Mesenchymal stem cell (in vitro differentiated cells and primary cell): ENCODE measurements around the gene AQP11.
"Not testable (repeated sequence)": the region's sequence is repeated elsewhere in the genome, so short reads cannot be mapped to it uniquely, and the experiment has no call there.

ENCODE experiments used
- DNase-seq: peaks from one replicate; pipeline ENCODE4 v3.0.0-alpha.2; 2013
- H2AFZ ChIP-seq: one replicate; pipeline ENCODE4 v1.6.1; 2013; ENCODE audit warnings: low read depth, mild to moderate bottlenecking, control low read depth, inconsistent platforms, low read length, moderate library complexity
- H2AK5ac ChIP-seq: 2 replicates; pipeline ENCODE4 v1.6.1; 2013; ENCODE audit warnings: low read length, moderate library complexity, mild to moderate bottlenecking, inconsistent platforms; ENCODE audit not compliant: severe bottlenecking
- H2BK120ac ChIP-seq: one replicate; pipeline ENCODE4 v1.6.1; 2013; ENCODE audit warnings: low read depth, mild to moderate bottlenecking, inconsistent platforms, low read length, moderate library complexity
- H2BK12ac ChIP-seq, 2 experiments: one replicate each; pipeline ENCODE4 v1.6.1; 2013; ENCODE audit warnings: inconsistent platforms in 2 of 2, low read length in 2 of 2, mild to moderate bottlenecking in 2 of 2, moderate library complexity in 2 of 2, control low read depth in 1 of 2
- H2BK15ac ChIP-seq: one replicate; pipeline ENCODE4 v1.6.1; 2013; ENCODE audit warnings: mild to moderate bottlenecking, low read depth, inconsistent platforms; ENCODE audit not compliant: poor library complexity, severe bottlenecking
- H2BK5ac ChIP-seq: 2 replicates; pipeline ENCODE4 v1.6.1; 2013; ENCODE audit warnings: low read depth, mild to moderate bottlenecking, low read length, control low read depth, inconsistent platforms; ENCODE audit not compliant: poor library complexity, severe bottlenecking
- H3K14ac ChIP-seq, 2 experiments: one replicate each; pipeline ENCODE4 v1.6.1; 2013; ENCODE audit warnings: inconsistent platforms in 2 of 2, low read length in 2 of 2, control low read depth in 1 of 2, mild to moderate bottlenecking in 1 of 2, moderate library complexity in 1 of 2
- H3K18ac ChIP-seq, 2 experiments: one replicate each; pipeline ENCODE4 v1.6.1; 2013; ENCODE audit warnings: inconsistent platforms in 2 of 2, low read length in 2 of 2, control low read depth in 1 of 2, low read depth in 1 of 2, mild to moderate bottlenecking in 1 of 2
- H3K23ac ChIP-seq, 2 experiments: one replicate each; pipeline ENCODE4 v1.6.1; 2013; ENCODE audit warnings: inconsistent platforms in 2 of 2, low read length in 2 of 2, mild to moderate bottlenecking in 2 of 2, moderate library complexity in 2 of 2, control low read depth in 1 of 2
- H3K27ac ChIP-seq: 2 replicates; pipeline ENCODE4 v1.5.1; 2013; ENCODE audit warnings: mild to moderate bottlenecking, moderate library complexity, low read length, control low read depth, inconsistent platforms; ENCODE audit not compliant: poor library complexity, severe bottlenecking
- H3K27me3 ChIP-seq, 2 experiments: 2 replicates each; pipeline versions ENCODE4 v1.6.1 to v1.7.0; 2013; ENCODE audit warnings: low read length in 2 of 2, mild to moderate bottlenecking in 2 of 2, moderate library complexity in 2 of 2, control low read depth in 1 of 2, inconsistent platforms in 1 of 2; ENCODE audit not compliant: control insufficient read depth in 1 of 2, insufficient read depth in 1 of 2
- H3K36me3 ChIP-seq, 2 experiments: 2 replicates each; pipeline versions ENCODE4 v1.6.1 to v1.7.0; 2013; ENCODE audit warnings: low read length in 2 of 2, control low read depth in 1 of 2, inconsistent platforms in 1 of 2, low read depth in 1 of 2, mild to moderate bottlenecking in 1 of 2; ENCODE audit not compliant: insufficient read depth in 2 of 2, control insufficient read depth in 1 of 2
- H3K4ac ChIP-seq, 2 experiments: one replicate each; pipeline ENCODE4 v1.6.1; 2013; ENCODE audit warnings: inconsistent platforms in 2 of 2, low read length in 2 of 2, mild to moderate bottlenecking in 2 of 2, moderate library complexity in 2 of 2, control low read depth in 1 of 2, low read depth in 1 of 2
- H3K4me1 ChIP-seq: 2 replicates; pipeline ENCODE4 v1.6.1; 2013; ENCODE audit warnings: low read depth, low read length, control low read depth; ENCODE audit not compliant: control insufficient read depth, insufficient read depth
- H3K4me2 ChIP-seq: 2 replicates; pipeline ENCODE4 v1.6.1; 2013; ENCODE audit warnings: low read length, mild to moderate bottlenecking, inconsistent platforms; ENCODE audit not compliant: poor library complexity, severe bottlenecking
- H3K4me3 ChIP-seq, 2 experiments: 2 replicates each; pipeline versions ENCODE4 v1.5.1 to v1.7.0; 2013; ENCODE audit warnings: low read length in 2 of 2, mild to moderate bottlenecking in 2 of 2, control low read depth in 1 of 2, low read depth in 1 of 2; ENCODE audit not compliant: insufficient read depth in 1 of 2
- H3K79me1 ChIP-seq: replicated peaks from 2 replicates; pipeline ENCODE4 v1.6.1; 2013; ENCODE audit warnings: mild to moderate bottlenecking, control low read depth, low read length, inconsistent platforms; ENCODE audit not compliant: poor library complexity, severe bottlenecking
- H3K9ac ChIP-seq: 2 replicates; pipeline ENCODE4 v1.7.0; 2013; ENCODE audit warnings: mild to moderate bottlenecking, low read length, moderate library complexity
- H3K9me3 ChIP-seq: 2 replicates; pipeline ENCODE4 v1.7.0; 2013; ENCODE audit warnings: mild to moderate bottlenecking, low read length; ENCODE audit not compliant: control insufficient read depth
- H4K8ac ChIP-seq: one replicate; pipeline ENCODE4 v1.6.1; 2013; ENCODE audit warnings: inconsistent platforms, mild to moderate bottlenecking, low read length, moderate library complexity
- H4K91ac ChIP-seq: one replicate; pipeline ENCODE4 v1.6.1; 2013; ENCODE audit warnings: mild to moderate bottlenecking, low read length, inconsistent platforms
- WGBS: methylation state at CpG from one replicate; pipeline ENCODE4 v1.1.7; 2013; ENCODE audit warnings: mixed read lengths; 5-methylcytosine and 5-hydroxymethylcytosine counted together

AQP11 gene

DNA sequence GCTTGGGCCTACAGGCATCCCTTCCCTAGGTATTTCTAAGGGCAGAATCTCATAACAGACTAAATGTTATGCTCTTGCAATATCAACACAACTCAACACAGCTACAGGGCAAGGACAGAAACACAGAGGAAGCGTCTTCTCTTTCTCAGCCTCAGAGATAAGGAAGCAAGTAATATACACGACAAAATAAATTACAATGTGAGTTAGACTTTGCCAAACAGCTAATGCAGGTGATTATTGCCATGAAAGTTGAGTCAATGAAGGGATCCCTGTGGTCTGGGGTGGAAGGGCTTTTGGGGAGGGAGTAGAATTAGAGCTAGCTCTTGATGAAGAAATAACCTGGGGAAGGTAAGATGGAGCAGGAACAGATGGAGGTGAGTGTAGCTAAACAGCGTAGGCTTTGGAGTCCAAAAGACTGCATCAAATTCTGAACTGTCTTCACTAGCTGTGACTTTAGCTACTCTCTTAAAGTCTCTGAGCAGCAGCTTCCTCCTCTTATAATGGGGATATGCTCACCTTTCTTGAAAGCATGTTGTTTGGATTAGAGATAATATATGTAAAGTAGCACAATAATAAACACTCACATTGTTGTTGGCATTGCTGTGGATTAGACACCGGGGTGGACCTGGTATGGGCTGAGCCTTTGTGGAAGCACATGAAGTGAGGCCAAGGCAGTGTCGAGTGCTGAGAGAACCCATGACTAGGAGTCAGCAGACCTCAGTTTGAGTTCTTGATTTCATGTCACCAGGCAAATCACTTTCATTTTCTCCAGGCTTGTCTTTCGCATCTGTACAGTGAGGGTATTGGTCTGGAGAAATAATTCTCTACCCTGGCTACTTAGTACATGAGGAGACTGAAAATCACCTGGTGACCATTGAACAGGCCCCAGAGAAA, 41.0 kb upstream of the AQP11 start:
- WGBS = 87% methylated on average over 4 of the region's 6 CpGs
- peak overlapping the region; percentile 70 for H3K9ac ChIP-seq
- no peak overlapping the region for H3K4me2 ChIP-seq
- H3K27ac ChIP-seq = no peak overlapping the region
- no peak overlapping the region for H2BK120ac ChIP-seq
- H3K23ac ChIP-seq = no peak overlapping the region
- H3K9me3 ChIP-seq = peaks cover 10% of the 10 kb centered on the region
- H2AFZ ChIP-seq = peak overlapping the region; percentile 27
- no peak overlapping the region for H3K14ac ChIP-seq
- no peak overlapping the region for H2BK15ac ChIP-seq
- no peaks in the 10 kb centered on the region for H3K79me1 ChIP-seq
- no peak overlapping the region for H3K18ac ChIP-seq
- H3K4ac ChIP-seq = no peak overlapping the region
- H3K4me1 ChIP-seq = no peaks in the 10 kb centered on the region
- no peak for DNase-seq
- H3K36me3 ChIP-seq = no peaks in the 10 kb centered on the region
- H2AK5ac ChIP-seq = no peak overlapping the region
- H2BK5ac ChIP-seq = no peak overlapping the region
- no peaks in the 10 kb centered on the region for H3K27me3 ChIP-seq
- H4K8ac ChIP-seq = no peak overlapping the region
- H4K91ac ChIP-seq = no peak overlapping the region
- H2BK12ac ChIP-seq = no peak overlapping the region
- no peak overlapping the region for H3K4me3 ChIP-seq

DNA sequence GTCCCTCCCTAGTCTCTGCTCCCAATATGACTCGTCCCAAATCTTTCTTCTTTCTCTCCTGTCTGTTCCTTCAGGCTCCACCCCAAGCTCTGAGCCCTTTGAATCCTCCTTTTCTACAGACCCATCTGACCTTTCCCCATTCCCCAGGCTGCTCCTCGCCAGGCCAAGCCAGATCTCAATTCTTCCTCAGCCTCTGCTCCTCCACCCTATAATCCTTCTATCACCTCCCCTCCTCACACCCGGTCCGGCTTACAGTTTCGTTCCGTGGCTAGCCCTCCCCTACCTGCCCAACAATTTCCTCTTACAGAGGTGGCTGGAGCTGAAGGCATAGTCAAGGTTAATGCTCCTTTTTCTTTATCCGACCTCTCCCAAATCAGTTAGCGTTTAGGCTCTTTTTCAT, 38.3 kb upstream of the AQP11 start:
- not testable (repeated sequence) for H3K4me1 ChIP-seq, H3K4me3 ChIP-seq, H3K18ac ChIP-seq, H2AFZ ChIP-seq, H3K14ac ChIP-seq, H2BK120ac ChIP-seq, H3K4ac ChIP-seq, H3K79me1 ChIP-seq, H3K9ac ChIP-seq, H2BK15ac ChIP-seq, H4K8ac ChIP-seq, H4K91ac ChIP-seq, H2AK5ac ChIP-seq, H3K36me3 ChIP-seq, H3K27me3 ChIP-seq, DNase-seq, H2BK5ac ChIP-seq, H3K4me2 ChIP-seq, H2BK12ac ChIP-seq, H3K27ac ChIP-seq, H3K23ac ChIP-seq
- WGBS = 90% methylated on average over 8 of the region's 8 CpGs
- H3K9me3 ChIP-seq = peaks cover 10% of the 10 kb centered on the region

DNA sequence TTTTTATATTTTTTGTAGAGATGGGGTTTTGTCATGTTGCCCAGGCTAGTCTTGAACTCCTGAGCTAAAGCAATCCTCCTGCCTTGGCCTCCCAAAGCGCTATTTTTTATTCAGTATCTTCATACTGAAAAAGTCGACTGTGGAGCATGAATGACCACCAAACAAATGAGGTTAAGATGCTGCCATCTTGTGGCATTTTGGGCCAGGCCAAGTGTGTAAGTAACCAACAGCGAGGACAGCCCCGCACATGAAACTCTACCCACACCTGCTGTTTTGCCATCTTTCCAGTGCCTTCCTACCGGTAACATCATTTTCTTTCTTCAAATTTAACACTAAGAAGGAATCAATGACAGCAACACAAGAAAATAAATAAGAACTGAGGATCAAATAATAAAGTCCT, 32.2 kb upstream of the AQP11 start:
- peaks cover under 1% of the 10 kb centered on the region for H3K9me3 ChIP-seq
- H2AFZ ChIP-seq = no peak overlapping the region
- no peaks in the 10 kb centered on the region for H3K27me3 ChIP-seq
- H3K4me3 ChIP-seq = no peak overlapping the region
- no peak overlapping the region for H2BK12ac ChIP-seq
- no peak overlapping the region for H2AK5ac ChIP-seq
- no peak overlapping the region for H2BK15ac ChIP-seq
- H3K23ac ChIP-seq = no peak overlapping the region
- no peak for DNase-seq
- no peaks in the 10 kb centered on the region for H3K79me1 ChIP-seq
- H3K4ac ChIP-seq = no peak overlapping the region
- WGBS = 80% methylated on average over 5 of the region's 5 CpGs
- no peak overlapping the region for H3K9ac ChIP-seq
- no peak overlapping the region for H3K4me2 ChIP-seq
- no peak overlapping the region for H2BK120ac ChIP-seq
- no peak overlapping the region for H2BK5ac ChIP-seq
- no peak overlapping the region for H3K18ac ChIP-seq
- no peak overlapping the region for H4K8ac ChIP-seq
- peaks cover 4% of the 10 kb centered on the region for H3K4me1 ChIP-seq
- H3K36me3 ChIP-seq = no peaks in the 10 kb centered on the region
- H4K91ac ChIP-seq = no peak overlapping the region
- H3K27ac ChIP-seq = no peak overlapping the region
- no peak overlapping the region for H3K14ac ChIP-seq

DNA sequence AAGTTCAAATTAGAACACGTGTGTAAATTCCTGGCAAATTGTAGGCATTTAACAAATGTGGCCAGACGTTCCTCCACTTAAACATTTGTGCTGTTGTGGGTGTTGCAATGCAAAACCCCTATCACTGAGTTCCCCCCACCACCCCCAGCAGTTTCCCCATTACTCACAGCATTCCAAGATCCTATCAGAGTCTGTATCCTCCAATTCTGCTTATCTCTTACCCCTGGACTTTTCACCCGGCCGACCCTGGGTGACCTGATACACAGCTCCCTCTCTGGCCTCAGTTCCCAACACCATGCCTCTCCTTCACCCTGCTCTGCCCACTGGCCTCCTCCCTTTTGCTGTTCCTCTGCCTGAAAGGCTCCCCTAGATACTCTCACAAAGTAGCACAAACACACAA, 31.4 kb upstream of the AQP11 start:
- Histone ChIP-seq H3K27ac (no peak overlapping the region), H3K14ac (no peak overlapping the region), H2BK5ac (no peak overlapping the region), H2BK120ac (no peak overlapping the region), H3K36me3 (no peaks in the 10 kb centered on the region), H3K4me3 (no peak overlapping the region), H2BK12ac (no peak overlapping the region), H4K91ac (no peak overlapping the region), H3K4me2 (no peak overlapping the region), H3K4me1 (peaks cover 4% of the 10 kb centered on the region), H2AFZ (no peak overlapping the region), H2AK5ac (no peak overlapping the region), H3K79me1 (no peaks in the 10 kb centered on the region), H3K27me3 (no peaks in the 10 kb centered on the region), H3K9ac (peak overlapping the region; percentile 15), H3K23ac (no peak overlapping the region), H3K9me3 (peaks cover 8% of the 10 kb centered on the region), H3K4ac (no peak overlapping the region), H3K18ac (no peak overlapping the region), H2BK15ac (no peak overlapping the region), H4K8ac (no peak overlapping the region)
- 80% methylated on average over 4 of the region's 4 CpGs for WGBS
- DNase-seq = no peak
